DMS153 (cell line): ENCODE measurements around the gene ACTL7B.
A peak's percentile ranks its signal among the peaks of the same experiment; 100 is the strongest.
"Not testable (repeated sequence)": the region's sequence is repeated elsewhere in the genome, so short reads cannot be mapped to it uniquely, and the experiment has no call there.

Experiments
- DNase-seq: peaks from one replicate; lab custom pipeline; 2025; lab: John Stamatoyannopoulos, UW

Gene ACTL7B

DNA sequence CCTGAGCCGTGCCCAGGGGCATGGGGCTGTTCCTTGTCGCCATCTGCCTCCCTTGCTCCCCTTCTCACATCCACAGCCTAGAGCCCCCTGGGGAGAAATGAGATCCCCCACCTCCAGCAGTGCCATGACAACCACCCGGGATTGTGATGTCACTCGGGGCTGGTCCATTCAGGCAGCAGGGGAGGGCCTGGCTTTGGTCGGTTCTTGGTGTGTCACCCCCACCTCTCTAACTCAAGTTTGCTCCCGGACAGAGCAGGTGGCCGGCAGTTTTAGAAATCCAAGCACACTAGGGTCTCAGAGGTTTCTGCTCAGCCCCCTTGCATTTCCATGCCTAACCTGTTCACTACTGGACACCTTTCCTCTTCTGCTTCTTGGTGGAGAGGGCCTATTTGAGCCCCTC is at the start of gene ACTL7B:
ACTL7B (minus strand) TSS at position 99 of the 400 bp plus-strand sequence; CDS start at position 43, 56 bp downstream.
- DNase-seq = no peak

- DNase-seq = peak; percentile 23
Observed at GRCh38 chr9:108905494-108905893, 49.7 kb upstream of the ACTL7B start.

GRCh38 chr9:108904161-108904560 is 48.4 kb upstream of the ACTL7B start:
- no peak for DNase-seq

GRCh38 chr9:108903420-108904103 is 47.8 kb upstream of the ACTL7B start:
- DNase-seq = peak; percentile 50

DNA sequence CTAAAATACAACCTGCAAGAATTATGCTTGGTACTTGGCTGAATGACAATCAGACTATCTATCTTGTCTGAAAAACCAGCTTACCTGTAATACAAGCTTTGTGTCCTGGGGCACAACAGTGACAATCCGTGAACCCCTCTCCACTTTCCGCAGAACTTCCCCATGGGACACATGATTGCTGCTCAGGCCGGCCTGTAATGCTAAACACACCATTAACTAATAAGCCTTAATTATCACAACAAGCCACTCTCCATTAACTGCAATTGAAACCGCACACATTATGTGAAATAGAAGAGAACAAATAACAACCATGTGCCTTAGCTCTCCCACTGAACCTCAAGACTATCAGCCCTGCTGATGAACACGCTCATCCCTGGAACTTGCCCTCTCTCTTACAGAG is 44.4 kb upstream of the ACTL7B start:
- no peak for DNase-seq

DNA sequence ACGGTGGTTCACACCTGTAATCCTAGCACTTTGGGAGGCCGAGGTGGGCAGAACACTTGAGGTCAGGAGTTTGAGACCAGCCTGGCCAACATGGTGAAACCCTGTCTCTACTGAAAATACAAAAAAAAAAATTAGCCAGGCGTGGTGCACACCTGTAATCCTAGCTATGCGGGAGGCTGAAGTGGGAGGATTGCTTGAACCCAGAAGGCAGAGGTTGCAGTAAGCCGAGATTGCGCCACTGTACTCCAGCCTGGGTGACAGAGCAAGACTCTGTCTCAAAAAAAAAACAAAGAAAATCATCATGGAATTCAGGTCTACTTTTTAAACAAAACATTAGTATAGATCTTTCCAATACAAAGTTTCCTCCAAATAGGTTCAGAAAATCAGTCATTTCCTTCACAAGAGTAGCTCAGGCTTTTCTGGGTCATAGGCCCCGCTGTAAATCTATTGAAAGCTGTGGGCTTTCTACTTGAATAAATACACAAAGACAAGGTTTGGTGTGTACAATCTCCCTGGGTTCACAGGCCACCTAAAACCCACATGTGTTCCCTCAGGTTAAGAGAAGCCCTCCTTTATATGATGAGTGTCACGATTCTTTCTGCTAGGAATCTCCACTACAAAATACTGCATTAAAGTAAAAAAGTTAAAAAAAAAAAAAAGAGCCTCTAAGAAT is 43.4 kb upstream of the ACTL7B start:
- DNase-seq = not testable (repeated sequence)

GRCh38 chr9:108897324-108898096 is 41.7 kb upstream of the ACTL7B start:
- DNase-seq = no peak

DNA sequence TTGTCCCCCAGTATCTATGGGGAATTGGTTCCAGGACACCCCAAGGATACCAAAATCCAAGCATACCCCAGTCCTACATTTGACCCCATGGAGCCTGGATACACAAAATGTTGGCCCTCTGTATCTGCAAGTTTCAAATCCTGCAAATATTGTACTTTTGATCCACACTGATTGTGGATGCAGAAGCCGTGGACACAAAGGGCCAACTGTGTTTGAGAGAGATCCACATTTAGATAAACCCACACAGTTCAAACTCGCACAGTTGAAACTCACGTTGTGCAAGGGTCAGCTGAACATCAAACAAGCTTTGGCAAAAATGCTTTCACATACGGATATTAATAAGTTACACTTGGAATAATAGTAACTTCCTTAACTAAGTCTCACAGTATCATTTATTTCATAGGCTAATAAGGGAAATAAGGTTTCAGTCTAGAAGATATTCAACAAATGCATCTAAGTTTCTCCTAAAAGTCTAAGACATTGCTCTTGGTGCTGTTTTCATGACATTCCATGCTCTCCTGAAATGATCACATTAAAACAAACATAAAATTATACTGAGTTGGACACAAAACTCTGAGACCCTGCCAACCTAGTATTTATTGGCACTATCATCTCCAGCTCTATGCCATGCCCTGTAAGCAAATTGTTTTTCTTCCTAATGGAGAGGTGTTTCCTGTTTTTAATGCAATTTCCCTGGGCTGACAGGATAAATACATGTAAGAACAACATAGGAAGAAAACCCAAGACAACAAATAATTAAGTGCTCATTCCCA is 38.6 kb upstream of the ACTL7B start:
- DNase-seq = no peak

GRCh38 chr9:108889649-108890067 is 33.9 kb upstream of the ACTL7B start:
- DNase-seq = peak; percentile 4

- DNase-seq = not testable (repeated sequence)
Observed at GRCh38 chr9:108886594-108887271, 30.9 kb upstream of the ACTL7B start.

DNA sequence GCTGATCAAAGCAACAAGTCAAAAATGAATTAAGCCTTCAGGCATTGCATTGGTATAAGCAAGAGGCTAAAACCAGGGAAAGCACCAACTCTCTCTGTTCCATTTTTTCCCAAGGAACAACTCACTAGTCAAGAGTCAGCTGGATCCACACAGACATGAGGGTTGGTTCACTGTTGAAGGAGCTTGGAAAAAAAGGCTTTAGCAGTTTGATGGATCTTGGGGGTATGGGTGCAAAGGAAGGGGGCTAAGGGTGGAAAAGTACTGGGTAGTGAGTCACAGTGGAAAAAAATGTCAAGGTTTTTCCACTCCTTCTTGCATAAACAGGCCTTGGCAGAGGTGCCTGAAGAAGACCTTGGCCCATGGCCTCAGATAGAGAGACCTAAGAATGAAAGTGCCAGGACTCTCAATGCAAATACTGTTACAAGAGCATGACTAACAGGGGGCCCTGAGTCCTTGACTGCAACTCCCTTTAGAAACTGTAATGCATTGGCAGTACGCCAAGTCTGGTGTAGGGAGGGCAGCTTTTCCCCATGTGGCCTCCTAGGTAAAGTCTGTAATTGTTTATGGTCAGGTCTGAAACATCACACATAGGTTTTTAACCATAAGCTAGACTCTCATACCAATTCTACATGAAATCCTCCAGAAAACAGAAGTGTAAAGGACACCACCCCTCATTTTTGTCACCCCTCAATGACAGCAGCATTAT is 30.0 kb upstream of the ACTL7B start:
- DNase-seq = peak; percentile 86

- no peak for DNase-seq
Observed at GRCh38 chr9:108884701-108885100, 28.9 kb upstream of the ACTL7B start.

GRCh38 chr9:108883085-108883484 is 27.3 kb upstream of the ACTL7B start:
- no peak for DNase-seq

- DNase-seq = no peak
Observed at GRCh38 chr9:108882052-108882888, 26.5 kb upstream of the ACTL7B start.

- no peak for DNase-seq
Observed at GRCh38 chr9:108880738-108881316, 25.0 kb upstream of the ACTL7B start.

DNA sequence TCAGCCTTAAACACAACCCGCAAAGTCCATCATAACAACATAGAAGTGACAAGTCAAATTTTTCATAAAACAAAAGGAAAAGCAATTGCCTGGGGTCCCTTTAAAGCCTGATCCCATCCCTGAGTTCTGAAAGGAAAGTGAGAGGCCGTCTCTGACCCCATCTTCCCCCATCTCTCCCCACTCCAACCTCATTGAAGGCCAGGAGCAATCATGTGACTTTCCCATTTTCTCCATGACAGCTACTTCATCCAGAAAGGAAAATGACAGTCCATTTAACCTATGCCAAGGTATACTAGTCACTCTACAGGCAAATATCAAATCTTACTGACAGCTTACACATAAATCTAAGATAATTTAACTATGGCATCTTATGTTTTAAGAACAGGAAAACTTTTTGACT is 21.7 kb upstream of the ACTL7B start:
- DNase-seq = no peak

- no peak for DNase-seq
Observed at GRCh38 chr9:108876425-108876824, 20.6 kb upstream of the ACTL7B start.

DNA sequence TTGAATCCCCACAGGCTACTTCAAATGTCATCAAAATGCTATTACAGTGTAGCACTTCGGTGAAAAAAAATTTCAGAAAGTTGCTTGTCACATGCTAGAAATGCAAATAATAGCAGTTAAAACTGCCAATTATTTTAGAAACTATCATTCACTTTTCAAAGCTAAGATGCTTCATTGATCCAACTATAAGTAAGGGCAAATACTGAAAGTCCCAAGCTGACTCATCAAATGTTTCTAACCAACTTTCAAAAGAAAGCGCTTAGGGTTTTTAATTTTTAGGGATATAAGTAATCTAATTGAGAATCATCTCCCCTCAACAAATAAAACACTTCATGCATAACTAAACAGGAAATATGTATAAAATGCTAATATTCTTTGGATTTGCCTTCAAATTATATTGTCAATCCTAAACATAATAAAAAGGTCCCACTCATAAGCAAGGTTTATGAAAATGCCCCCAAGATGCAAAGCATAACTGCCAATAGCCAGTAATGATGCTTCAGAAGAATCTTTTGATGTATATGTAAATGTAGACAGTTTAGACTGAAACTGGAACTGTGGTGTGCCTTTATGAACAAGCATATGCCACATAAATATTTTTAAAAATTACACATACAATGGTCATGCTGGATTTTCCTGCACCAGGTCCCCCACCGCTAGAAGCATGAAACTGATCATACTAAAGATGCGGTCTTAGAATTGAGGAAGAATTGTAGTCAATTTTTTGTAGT is 18.4 kb upstream of the ACTL7B start:
- no peak for DNase-seq
